Astrocyte (in vitro differentiated cells and primary cell): ENCODE measurements around the gene ACAP3. TPM values are rescaled to one million over a fixed set of nuclear protein-coding genes. Genes with fewer than 3 reads are reported as not detected.

Source experiments
- DNase-seq: peaks from one replicate; pipeline ENCODE4 v3.0.0-alpha.2; 2010; ENCODE audit warnings: low read depth
- FAIRE-seq: peaks from 2 replicates; lab custom pipeline; 2011; peaks lifted over from hg19 to GRCh38; lab: Jason Lieb, UNC
- H2AFZ ChIP-seq: 2 replicates; pipeline ENCODE4 v1.6.0; 2012; ENCODE audit warnings: low read depth, low read length, inconsistent platforms
- H3K27ac ChIP-seq: 2 replicates; pipeline ENCODE4 v1.5.1; 2011; ENCODE audit warnings: low read depth, low read length, inconsistent platforms
- H3K27me3 ChIP-seq: 2 replicates; pipeline ENCODE4 v1.6.0; 2011; ENCODE audit warnings: low read length, inconsistent platforms; ENCODE audit not compliant: insufficient read depth
- H3K36me3 ChIP-seq: 2 replicates; pipeline ENCODE4 v1.5.1; 2011; ENCODE audit warnings: low read length, inconsistent platforms; ENCODE audit not compliant: insufficient read depth
- H3K4me1 ChIP-seq: 2 replicates; pipeline ENCODE4 v1.5.1; 2011; ENCODE audit warnings: low read length, inconsistent platforms; ENCODE audit not compliant: insufficient read depth
- H3K4me2 ChIP-seq: 2 replicates; pipeline ENCODE4 v1.6.0; 2012; ENCODE audit warnings: low read length, inconsistent platforms
- H3K4me3 ChIP-seq: 2 replicates; pipeline ENCODE4 v1.5.1; 2011; ENCODE audit warnings: low read depth, mild to moderate bottlenecking, low read length, inconsistent platforms; ENCODE audit not compliant: insufficient read depth
- H3K79me2 ChIP-seq: 2 replicates; pipeline ENCODE4 v1.6.0; 2012; ENCODE audit warnings: mild to moderate bottlenecking, low read length, inconsistent platforms; ENCODE audit not compliant: insufficient read depth
- H3K9ac ChIP-seq: 2 replicates; pipeline ENCODE4 v1.6.0; 2012; ENCODE audit warnings: mild to moderate bottlenecking, low read length, inconsistent platforms
- H3K9me3 ChIP-seq: 2 replicates; pipeline ENCODE4 v1.5.1; 2012; ENCODE audit warnings: low read depth, mild to moderate bottlenecking, low read length, inconsistent platforms; ENCODE audit not compliant: insufficient read depth
- H4K20me1 ChIP-seq: 2 replicates; pipeline ENCODE4 v1.6.0; 2012; ENCODE audit warnings: low read length, inconsistent platforms; ENCODE audit not compliant: insufficient read depth
- H3K27ac Mint-ChIP-seq: one replicate; pipeline ENCODE4 v1.8.0; 2021; ENCODE audit warnings: mild to moderate bottlenecking, mixed read lengths; ENCODE audit not compliant: unreplicated experiment
- H3K27me3 Mint-ChIP-seq: one replicate; pipeline ENCODE4 v1.8.0; 2021; ENCODE audit warnings: low read depth, mixed read lengths; ENCODE audit not compliant: unreplicated experiment
- H3K36me3 Mint-ChIP-seq: one replicate; pipeline ENCODE4 v1.8.0; 2021; ENCODE audit warnings: low read depth, mixed read lengths; ENCODE audit not compliant: unreplicated experiment
- H3K4me1 Mint-ChIP-seq: one replicate; pipeline ENCODE4 v1.8.0; 2021; ENCODE audit warnings: low read depth, mixed read lengths; ENCODE audit not compliant: unreplicated experiment
- H3K4me3 Mint-ChIP-seq: one replicate; pipeline ENCODE4 v1.8.0; 2021; ENCODE audit warnings: mild to moderate bottlenecking, moderate library complexity, mixed read lengths; ENCODE audit not compliant: unreplicated experiment
- H3K9me3 Mint-ChIP-seq: one replicate; pipeline ENCODE4 v1.8.0; 2021; ENCODE audit warnings: mild to moderate bottlenecking, mixed read lengths; ENCODE audit not compliant: unreplicated experiment
- EZH2 ChIP-seq: IDR thresholded peaks from 2 replicates; pipeline ENCODE4 v1.6.1; 2012; ENCODE audit warnings: mild to moderate bottlenecking, low read length, inconsistent platforms; ENCODE audit not compliant: insufficient read depth
- total RNA-seq: library from RNA; stranded (reverse); gene quantifications from 2 replicates; pipeline ENCODE4 v1.2.1, GENCODE V29; 2021
- TF ChIP-seq, protein P1 (sequence below): IDR thresholded peaks from 2 replicates; pipeline ENCODE4 v1.5.1; 2011; ENCODE audit warnings: low read depth, mild to moderate bottlenecking, inconsistent platforms, low read length, moderate library complexity; ENCODE audit not compliant: insufficient read depth

Gene ACAP3
- total RNA-seq, 1 donor from 2014 or later: 64.0 TPM

DNA sequence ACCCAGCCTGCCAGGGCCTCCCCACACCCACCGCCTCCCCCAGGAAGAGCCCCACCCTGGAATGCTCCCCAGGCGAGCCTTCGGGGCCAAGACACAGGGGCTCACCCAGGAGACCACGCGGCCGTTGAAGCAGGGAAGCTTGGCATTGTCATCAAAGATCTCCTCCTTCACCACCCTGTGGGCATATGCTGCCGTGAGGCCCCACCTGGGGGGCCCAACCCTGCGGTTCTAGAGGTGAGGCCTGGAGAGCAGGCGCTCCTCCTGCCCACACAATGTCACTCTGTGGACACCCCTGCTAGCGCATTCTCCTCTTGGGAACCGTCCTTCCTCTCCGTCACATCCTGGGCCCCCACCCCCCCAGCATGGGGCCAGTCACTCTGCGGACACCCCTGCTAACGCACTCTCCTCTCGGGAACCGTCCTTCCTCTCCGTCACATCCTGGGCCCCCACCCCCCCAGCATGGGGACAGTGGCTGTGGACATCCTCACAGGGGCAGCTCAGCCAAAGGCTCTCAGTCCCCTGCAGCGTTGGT lies 34.9 kb upstream of the ACAP3 start:
- peaks cover 67% of the 10 kb centered on the region for H3K79me2 ChIP-seq

DNA sequence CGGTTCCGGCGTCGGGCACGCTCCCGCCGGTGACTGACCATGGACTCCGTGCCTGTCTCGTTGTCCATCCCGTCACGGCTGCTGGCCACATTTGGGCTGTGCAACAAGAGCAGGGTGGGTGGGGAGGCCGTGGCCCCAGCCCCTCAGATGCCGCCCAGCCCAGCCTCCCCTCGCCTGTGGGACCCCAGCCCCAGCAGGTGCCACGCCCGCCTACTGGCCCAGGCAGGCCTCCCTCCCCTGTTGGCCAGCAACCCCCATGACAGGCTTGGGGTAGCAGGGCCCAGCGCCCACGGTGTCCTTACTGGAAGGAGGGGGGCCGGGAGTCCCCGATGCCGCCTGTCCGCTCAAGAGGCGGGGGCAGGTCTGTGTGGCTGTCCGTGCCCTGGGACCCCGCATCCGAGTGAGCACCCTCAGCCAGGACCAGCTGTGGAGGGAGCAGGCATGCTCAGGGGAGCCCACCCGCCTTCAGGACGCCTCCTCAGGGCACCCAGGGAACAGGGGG lies 34.4 kb upstream of the ACAP3 start:
- Mint-ChIP-seq H3K4me3 (no peak overlapping the region), H3K9me3 (no peaks in the 10 kb centered on the region), H3K4me1 (peaks cover 8% of the 10 kb centered on the region), H3K36me3 (no peaks in the 10 kb centered on the region), H3K27me3 (no peaks in the 10 kb centered on the region), H3K27ac (no peak overlapping the region)
- H3K9me3 ChIP-seq: no peaks in the 10 kb centered on the region
- peaks cover 8% of the 10 kb centered on the region for H3K36me3 ChIP-seq
- H3K27ac ChIP-seq: no peak overlapping the region
- H3K4me3 ChIP-seq: no peak overlapping the region
- no peak for DNase-seq
- no peak overlapping the region for H3K4me2 ChIP-seq
- H3K79me2 ChIP-seq: peaks cover 61% of the 10 kb centered on the region
- H4K20me1 ChIP-seq: peaks cover 71% of the 10 kb centered on the region
- H3K4me1 ChIP-seq: peaks cover 34% of the 10 kb centered on the region
- H3K9ac ChIP-seq: no peak overlapping the region
- no peak overlapping the region for H2AFZ ChIP-seq
- FAIRE-seq: no peak
- no peaks in the 10 kb centered on the region for H3K27me3 ChIP-seq
- TF ChIP-seq EZH2: no peak
- TF ChIP-seq, protein P1, sequence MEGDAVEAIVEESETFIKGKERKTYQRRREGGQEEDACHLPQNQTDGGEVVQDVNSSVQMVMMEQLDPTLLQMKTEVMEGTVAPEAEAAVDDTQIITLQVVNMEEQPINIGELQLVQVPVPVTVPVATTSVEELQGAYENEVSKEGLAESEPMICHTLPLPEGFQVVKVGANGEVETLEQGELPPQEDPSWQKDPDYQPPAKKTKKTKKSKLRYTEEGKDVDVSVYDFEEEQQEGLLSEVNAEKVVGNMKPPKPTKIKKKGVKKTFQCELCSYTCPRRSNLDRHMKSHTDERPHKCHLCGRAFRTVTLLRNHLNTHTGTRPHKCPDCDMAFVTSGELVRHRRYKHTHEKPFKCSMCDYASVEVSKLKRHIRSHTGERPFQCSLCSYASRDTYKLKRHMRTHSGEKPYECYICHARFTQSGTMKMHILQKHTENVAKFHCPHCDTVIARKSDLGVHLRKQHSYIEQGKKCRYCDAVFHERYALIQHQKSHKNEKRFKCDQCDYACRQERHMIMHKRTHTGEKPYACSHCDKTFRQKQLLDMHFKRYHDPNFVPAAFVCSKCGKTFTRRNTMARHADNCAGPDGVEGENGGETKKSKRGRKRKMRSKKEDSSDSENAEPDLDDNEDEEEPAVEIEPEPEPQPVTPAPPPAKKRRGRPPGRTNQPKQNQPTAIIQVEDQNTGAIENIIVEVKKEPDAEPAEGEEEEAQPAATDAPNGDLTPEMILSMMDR: no peak

More for the DNA sequence above, 34.9 kb upstream of the ACAP3 start:
- Histone ChIP-seq H3K9ac (no peak overlapping the region), H2AFZ (no peak overlapping the region), H3K4me2 (no peak overlapping the region), H3K36me3 (peaks cover 8% of the 10 kb centered on the region), H3K9me3 (no peaks in the 10 kb centered on the region), H3K4me3 (no peak overlapping the region), H3K27ac (no peak overlapping the region), H3K4me1 (peaks cover 39% of the 10 kb centered on the region), H3K27me3 (no peaks in the 10 kb centered on the region), H4K20me1 (peaks cover 73% of the 10 kb centered on the region)
- DNase-seq (no peak), FAIRE-seq (no peak)
- H3K27ac Mint-ChIP-seq: peak overlapping the region; percentile 34
- no peaks in the 10 kb centered on the region for H3K36me3 Mint-ChIP-seq
- no peaks in the 10 kb centered on the region for H3K27me3 Mint-ChIP-seq
- no peak overlapping the region for H3K4me3 Mint-ChIP-seq
- H3K4me1 Mint-ChIP-seq: peaks cover 12% of the 10 kb centered on the region
- H3K9me3 Mint-ChIP-seq: no peaks in the 10 kb centered on the region
- TF ChIP-seq EZH2: no peak
- TF ChIP-seq, protein P1: no peak

DNA sequence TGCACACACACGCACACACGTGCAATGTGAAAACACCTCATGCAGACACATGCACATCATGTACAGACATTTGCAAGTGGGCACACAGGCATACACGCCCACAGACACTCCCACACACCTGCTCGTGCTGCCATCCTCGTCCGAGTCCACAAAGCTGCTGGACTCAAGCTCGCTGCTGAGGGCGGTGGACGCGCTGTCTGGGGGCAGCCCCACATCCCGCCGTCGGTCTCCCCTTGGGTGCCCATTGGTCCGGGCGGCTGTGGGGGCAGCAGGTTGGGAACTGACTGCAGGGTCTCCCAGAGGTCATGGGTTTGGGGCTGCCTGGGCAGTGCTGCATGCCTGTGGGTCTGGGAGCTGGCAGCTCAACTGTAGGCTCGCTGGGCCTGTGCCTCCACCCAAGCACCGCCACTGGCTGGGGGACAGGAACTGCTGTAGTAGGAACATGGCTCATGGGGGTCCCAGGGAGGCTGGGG lies 33.9 kb upstream of the ACAP3 start:
- TF ChIP-seq EZH2: no peak
- TF ChIP-seq, protein P1: no peak
- peaks cover 56% of the 10 kb centered on the region for H3K79me2 ChIP-seq
- Mint-ChIP-seq H3K4me3 (no peak overlapping the region), H3K27ac (no peak overlapping the region), H3K27me3 (no peaks in the 10 kb centered on the region), H3K4me1 (peaks cover 4% of the 10 kb centered on the region), H3K9me3 (no peaks in the 10 kb centered on the region), H3K36me3 (no peaks in the 10 kb centered on the region)
- H3K27ac ChIP-seq: no peak overlapping the region
- no peak overlapping the region for H2AFZ ChIP-seq
- H3K4me3 ChIP-seq: no peak overlapping the region
- FAIRE-seq (no peak), DNase-seq (no peak)
- no peaks in the 10 kb centered on the region for H3K27me3 ChIP-seq
- peaks cover 65% of the 10 kb centered on the region for H4K20me1 ChIP-seq
- H3K9ac ChIP-seq: no peak overlapping the region
- H3K36me3 ChIP-seq: peaks cover 8% of the 10 kb centered on the region
- no peak overlapping the region for H3K4me2 ChIP-seq
- H3K4me1 ChIP-seq: peaks cover 30% of the 10 kb centered on the region
- H3K9me3 ChIP-seq: no peaks in the 10 kb centered on the region
